K562 (cell line): ENCODE results near the gene CCDC78. TPM values are rescaled to one million over a fixed set of nuclear protein-coding genes. Genes with fewer than 3 reads are reported as not detected.
A peak's percentile ranks its signal among the peaks of the same experiment; 100 is the strongest.

Source experiments
- ADNP ChIP-seq: fragments of 200-800 bp; sonication (Bioruptor generic); IDR thresholded peaks from 2 replicates; pipeline ENCODE4 v1.6.1; 2016; ENCODE audit warnings: missing genetic modification characterization, missing compliant biosample characterization
- ARID4B ChIP-seq: sonication (generic); formaldehyde crosslinking; IDR thresholded peaks from 2 replicates; pipeline ENCODE4 v1.8.0; 2022; ENCODE audit warnings: mild to moderate bottlenecking, missing genetic modification reagents
- MAFG ChIP-seq: fragments of 450-650 bp; conservative IDR thresholded peaks from 2 replicates; pipeline ENCODE4 v1.6.1; 2016; ENCODE audit warnings: missing genetic modification characterization, missing compliant biosample characterization
- PHF20 ChIP-seq: fragments of 450-650 bp; IDR thresholded peaks from 2 replicates; pipeline ENCODE4 v1.6.1; 2018; ENCODE audit not compliant: partially characterized antibody
- PRPF4 ChIP-seq: fragments of 200-400 bp; formaldehyde crosslinking; IDR thresholded peaks from one replicate; pipeline ENCODE4 v1.6.1; 2017; ENCODE audit warnings: low read length, low read depth, mild to moderate bottlenecking; ENCODE audit not compliant: insufficient read depth, poor library complexity, severe bottlenecking
- PURB ChIP-seq: sonication (generic); formaldehyde crosslinking; IDR thresholded peaks from 2 replicates; pipeline ENCODE4 v1.9.0; 2021; ENCODE audit warnings: low read depth, mild to moderate bottlenecking, missing genetic modification reagents
- RBM22 ChIP-seq: fragments of 200-400 bp; formaldehyde crosslinking; IDR thresholded peaks from 2 replicates; pipeline ENCODE4 v1.6.1; 2018; ENCODE audit warnings: low read length, low read depth; ENCODE audit not compliant: poor library complexity, severe bottlenecking
- SPI1 ChIP-seq: IDR thresholded peaks from 2 replicates; pipeline ENCODE4 v1.6.1; 2011; ENCODE audit warnings: low read depth, low read length, control low read depth, borderline replicate concordance
- STAT5A ChIP-seq: IDR thresholded peaks from 2 replicates; pipeline ENCODE4 v1.6.1; 2012; ENCODE audit warnings: low read length, inconsistent platforms, borderline replicate concordance
- ZNF23 ChIP-seq: fragments of 250-450 bp; sonication (Bioruptor Pico); IDR thresholded peaks from 2 replicates; pipeline ENCODE4 v1.4.0; 2020; ENCODE audit warnings: mild to moderate bottlenecking
- ZNF639 ChIP-seq, 2 experiments: fragments of 200-800 bp in 1 of 2; sonication (Bioruptor generic) in 1 of 2; sonication (generic) in 1 of 2; formaldehyde crosslinking in 1 of 2; IDR thresholded peaks in 1 of 2; conservative IDR thresholded peaks in 1 of 2; 2 replicates each; pipeline versions ENCODE4 v1.5.0 to v1.6.1; 2016 to 2020; ENCODE audit warnings: missing compliant biosample characterization in 1 of 2, missing genetic modification characterization in 1 of 2, missing genetic modification reagents in 1 of 2
- ZNF707 ChIP-seq: fragments of 250-450 bp; sonication (Bioruptor Pico); conservative IDR thresholded peaks from 2 replicates; pipeline ENCODE4 v1.8.0; 2022; ENCODE audit warnings: inconsistent platforms, mild to moderate bottlenecking, moderate library complexity
- polyA plus RNA-seq, 8 experiments: library from polyadenylated mRNA; depleted of rRNA in 4 of 8; stranded (reverse) in 5 of 8; unstranded in 3 of 8; fragments of >200 nt; fragmentation: Nextera tagmentation in 2 of 8; fragmentation: Illumina TruSeq in 1 of 8; extraction: Ambion mirVana in 2 of 8; extraction: Trizol in 1 of 8; gene quantifications; 2 replicates each; pipeline versions ENCODE4 v1.2.1 to v1.2.3, GENCODE V29; 2011 to 2014; ENCODE audit warnings: inconsistent platforms in 1 of 8, missing spikeins in 1 of 8
- total RNA-seq, 7 experiments: library from RNA; depleted of rRNA in 6 of 7; stranded (reverse); fragments of >200 nt in 6 of 7; fragmentation: Illumina TruSeq in 2 of 7; extraction: Trizol in 2 of 7; gene quantifications; 2 replicates each; pipeline versions ENCODE4 v1.2.1 to v1.2.3, GENCODE V29; 2011 to 2021; ENCODE audit warnings: low replicate concordance in 1 of 7
- TF ChIP-seq, protein P1 (sequence below): sonication (generic); formaldehyde crosslinking; IDR thresholded peaks from 2 replicates; pipeline ENCODE4 v1.4.0; 2020; ENCODE audit warnings: mild to moderate bottlenecking, missing genetic modification reagents

CCDC78 gene
- total and polyA plus RNA-seq, 9 of the 15 experiments (the other 6 are each of a cell fraction or from before 2014, with no cell fraction given), result 0.24 to 17.7 (median 2.9) TPM

GRCh38 chr16:678858-679813, 47.1 kb downstream of the CCDC78 start (continued):
- TF ChIP-seq, protein P1, sequence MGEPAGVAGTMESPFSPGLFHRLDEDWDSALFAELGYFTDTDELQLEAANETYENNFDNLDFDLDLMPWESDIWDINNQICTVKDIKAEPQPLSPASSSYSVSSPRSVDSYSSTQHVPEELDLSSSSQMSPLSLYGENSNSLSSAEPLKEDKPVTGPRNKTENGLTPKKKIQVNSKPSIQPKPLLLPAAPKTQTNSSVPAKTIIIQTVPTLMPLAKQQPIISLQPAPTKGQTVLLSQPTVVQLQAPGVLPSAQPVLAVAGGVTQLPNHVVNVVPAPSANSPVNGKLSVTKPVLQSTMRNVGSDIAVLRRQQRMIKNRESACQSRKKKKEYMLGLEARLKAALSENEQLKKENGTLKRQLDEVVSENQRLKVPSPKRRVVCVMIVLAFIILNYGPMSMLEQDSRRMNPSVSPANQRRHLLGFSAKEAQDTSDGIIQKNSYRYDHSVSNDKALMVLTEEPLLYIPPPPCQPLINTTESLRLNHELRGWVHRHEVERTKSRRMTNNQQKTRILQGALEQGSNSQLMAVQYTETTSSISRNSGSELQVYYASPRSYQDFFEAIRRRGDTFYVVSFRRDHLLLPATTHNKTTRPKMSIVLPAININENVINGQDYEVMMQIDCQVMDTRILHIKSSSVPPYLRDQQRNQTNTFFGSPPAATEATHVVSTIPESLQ (CRISPR knock-in tag), result no peak
- TF ChIP-seq PHF20 (no peak), PRPF4 (no peak), RBM22 (no peak), ZNF23 (CRISPR knock-in tag) (no peak), ARID4B (CRISPR knock-in tag) (peak; percentile 56), PURB (no peak), ADNP (no peak), ZNF639 (CRISPR knock-in tag; conservative IDR thresholded peaks at IDR 0.05 in 1 of 2, IDR thresholded peaks at IDR 0.05 in 1 of 2) (no peak), SPI1 (no peak), STAT5A (no peak), ZNF707 (CRISPR knock-in tag) (no peak), MAFG (no peak)
